Spleen (tissue), 11 donors: ENCODE measurements around the gene ARPC4. TPM values are rescaled to one million over a fixed set of nuclear protein-coding genes. Genes with fewer than 3 reads are reported as not detected.

Experiments
- DNase-seq: peaks from one replicate; pipeline ENCODE4 v3.0.0-alpha.2; 2020
- H3K27ac ChIP-seq, 8 donors: fragments of 200-600 bp; sonication (generic) in 7 of 8; 1 replicate in 4 of 8; 2 replicates in 4 of 8; pipeline versions ENCODE4 v1.5.0 to v1.8.0; 2016 to 2021; ENCODE audit warnings: inconsistent platforms in 4 of 8, mild to moderate bottlenecking in 4 of 8, moderate library complexity in 1 of 8
- H3K27me3 ChIP-seq, 7 donors: fragments of 200-600 bp; sonication (generic) in 6 of 7; replicated peaks in 1 of 7; 1 replicate in 4 of 7; 2 replicates in 3 of 7; pipeline versions ENCODE4 v1.5.0 to v1.8.0; 2016 to 2021; ENCODE audit warnings: inconsistent platforms in 3 of 7, mild to moderate bottlenecking in 1 of 7
- H3K36me3 ChIP-seq, 6 donors: fragments of 200-600 bp; sonication (generic) in 5 of 6; 1 replicate in 4 of 6; 2 replicates in 2 of 6; pipeline versions ENCODE4 v1.5.0 to v1.8.0; 2016 to 2021; ENCODE audit warnings: inconsistent platforms in 2 of 6
- H3K4me1 ChIP-seq, 6 donors: fragments of 200-600 bp; sonication (generic) in 5 of 6; 1 replicate in 3 of 6; 2 replicates in 3 of 6; pipeline versions ENCODE4 v1.5.0 to v1.8.0; 2016 to 2021; ENCODE audit warnings: inconsistent platforms in 3 of 6
- H3K4me3 ChIP-seq, 8 donors: fragments of 200-600 bp; sonication (generic) in 7 of 8; 1 replicate in 4 of 8; 2 replicates in 4 of 8; pipeline versions ENCODE4 v1.5.0 to v1.8.0; 2016 to 2021; ENCODE audit warnings: inconsistent platforms in 4 of 8, mild to moderate bottlenecking in 4 of 8, moderate library complexity in 2 of 8
- H3K9me3 ChIP-seq, 8 donors: fragments of 200-600 bp; sonication (generic) in 7 of 8; 1 replicate in 4 of 8; 2 replicates in 4 of 8; pipeline versions ENCODE4 v1.5.0 to v1.8.0; 2016 to 2021; ENCODE audit warnings: inconsistent platforms in 4 of 8
- CTCF ChIP-seq, 11 experiments: fragments of 200-600 bp in 7 of 11; fragments of 450-650 bp in 4 of 11; sonication (generic) in 4 of 11; IDR thresholded peaks in 8 of 11; conservative IDR thresholded peaks in 3 of 11; 1 replicate in 7 of 11; 2 replicates in 4 of 11; pipeline versions ENCODE4 v1.4.0 to v1.8.0; 2016 to 2021; ENCODE audit warnings: antibody characterized with exemption in 11 of 11, inconsistent platforms in 4 of 11, mild to moderate bottlenecking in 1 of 11
- POLR2A ChIP-seq, 3 donors: fragments of 450-650 bp; IDR thresholded peaks; one replicate each; pipeline ENCODE4 v1.5.1; 2017; ENCODE audit warnings: antibody characterized with exemption in 3 of 3, mild to moderate bottlenecking in 1 of 3
- POLR2AphosphoS5 ChIP-seq, 3 donors: sonication (generic); formaldehyde crosslinking; IDR thresholded peaks; one replicate each; pipeline ENCODE4 v1.5.1; 2017; ENCODE audit warnings: antibody characterized with exemption in 3 of 3
- WGBS, 5 donors: extraction: QIAGEN DNeasy Blood & Tissue Kit in 3 of 5; methylation state at CpG; one replicate each; pipeline versions ENCODE4 v1.1.5 to v1.1.7; 2013 to 2018; 5-methylcytosine and 5-hydroxymethylcytosine counted together
- intact Hi-C: fragments of 100-400 bp; cut with DNase I; formaldehyde crosslinking; loops from one replicate; pipeline ENCODE4 v1.15.0; 2023; ENCODE audit warnings: low total_unique reads
- polyA plus RNA-seq, 3 donors: library from polyadenylated mRNA; stranded (reverse); fragments of 200-250 nt; gene quantifications; one replicate each; pipeline ENCODE4 v1.2.1, GENCODE V29; 2013
- total RNA-seq, 7 donors: library from RNA; depleted of rRNA in 3 of 7; stranded (reverse); fragments of >200 nt in 3 of 7; fragmentation: NEBNext Ultra II Directional in 4 of 7; extraction: Animal tissue kit (Norgen Biotek cat#: 25700) in 4 of 7; gene quantifications; one replicate each; pipeline versions ENCODE4 v1.1.0 to v1.2.1, GENCODE V29; 2016 to 2021
- donor health status: healthy with polysubstance abuse.
- donor health status: DM: no; HTN: no; CAD: no; lungs with moderate emphysema.
- donor health status: DM: no; HTN: no; CAD: no.
- donor health status: Bipolar disorder and iron deficiency.
- donor health status: healthy.
- donor health status: DM: no; HTN: no; CAD: no.
- donor health status: DM: yes; HTN: yes; CAD: no.

Gene ARPC4
- total and polyA plus RNA-seq, 10 donors: 98.9 to 238 (median 185) TPM

DNA sequence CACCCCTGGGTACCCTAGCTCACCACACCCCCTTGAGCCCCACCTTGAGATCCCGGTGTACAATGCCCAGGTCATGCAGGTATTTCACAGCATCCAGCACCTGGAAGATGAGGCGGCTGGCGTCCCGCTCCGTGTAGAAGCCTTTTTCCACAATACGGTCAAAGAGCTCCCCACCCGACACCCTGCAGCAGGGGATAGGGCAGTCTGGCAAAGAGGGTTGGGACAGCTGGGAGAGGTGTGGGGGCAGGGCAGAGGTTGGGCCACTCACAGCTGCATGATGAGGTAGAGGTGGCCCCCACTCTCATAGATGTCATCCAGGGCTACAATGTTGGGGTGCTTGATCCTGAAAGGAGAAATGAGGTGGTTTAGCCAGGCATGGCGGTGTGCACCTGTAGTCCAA lies 30.0 kb upstream of the ARPC4 start:
- WGBS, 5 donors: 92 to 97% (median 93%) methylated on average over 7 to 8 of the region's 8 CpGs
- intact Hi-C loops: no loop called here
- H3K36me3 ChIP-seq: peaks cover 0 to 80% (median 28%) of the 10 kb centered on the region in 6 donors

DNA sequence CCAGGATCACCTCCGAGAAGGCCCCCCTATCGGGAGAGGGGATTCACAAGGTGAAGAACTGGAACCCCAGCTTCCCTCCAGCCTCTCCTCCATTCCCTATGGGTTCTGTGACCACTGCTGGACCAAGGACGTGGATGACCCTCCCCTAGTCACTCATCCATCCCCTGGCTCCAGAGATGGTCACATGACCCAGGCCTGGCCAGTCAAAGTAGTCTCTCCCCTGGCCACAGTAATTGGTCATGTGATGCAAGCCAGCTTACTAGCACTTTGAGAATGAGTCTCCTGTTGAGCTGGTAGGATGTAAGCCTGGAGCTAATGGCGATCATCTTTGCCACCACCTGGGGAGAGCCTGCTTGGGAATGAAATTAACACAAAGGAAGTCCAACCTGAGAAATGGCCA lies 27.0 kb upstream of the ARPC4 start:
- DNase-seq: no peak
- Histone ChIP-seq H3K4me1 (peaks cover 6 to 53% (median 42%) of the 10 kb centered on the region in 6 donors), H3K27ac (no peak overlapping the region), H3K27me3 (peaks cover 0 to 11% (median 0%) of the 10 kb centered on the region in 7 donors), H3K36me3 (peaks cover 0 to 51% (median 4%) of the 10 kb centered on the region in 6 donors), H3K9me3 (no peaks in the 10 kb centered on the region), H3K4me3 (no peak overlapping the region)
- 90 to 100% (median 93%) methylated on average over 2 to 4 of the region's 4 CpGs for WGBS, 5 donors
- intact Hi-C loops: no loop called here
- TF ChIP-seq POLR2A (IDR thresholded peaks at IDR 0.05): no peak
- TF ChIP-seq POLR2AphosphoS5 (IDR thresholded peaks at IDR 0.05): no peak
- no peak for TF ChIP-seq CTCF (IDR thresholded peaks at IDR 0.05 in 8 of 11, conservative IDR thresholded peaks at IDR 0.05 in 3 of 11)

More for the DNA sequence above, 30.0 kb upstream of the ARPC4 start:
- peaks cover 0 to 23% (median 14%) of the 10 kb centered on the region in 6 donors for H3K4me1 ChIP-seq
- no peak for DNase-seq
- no peaks in the 10 kb centered on the region for H3K9me3 ChIP-seq
- H3K27me3 ChIP-seq: no peaks in the 10 kb centered on the region
- H3K4me3 ChIP-seq: no peak overlapping the region
- TF ChIP-seq POLR2AphosphoS5 (IDR thresholded peaks at IDR 0.05) (no peak), POLR2A (IDR thresholded peaks at IDR 0.05) (no peak), CTCF (IDR thresholded peaks at IDR 0.05 in 8 of 11, conservative IDR thresholded peaks at IDR 0.05 in 3 of 11) (no peak)
- no peak overlapping the region for H3K27ac ChIP-seq

- DNase-seq: no peak
These were observed 25.5 kb upstream of the ARPC4 start for GRCh38 chr3:9767418-9767817.

More at GRCh38 chr3:9767418-9767817, 25.5 kb upstream of the ARPC4 start:
- intact Hi-C loops: no loop called here
- H3K36me3 ChIP-seq: peaks cover 0 to 35% (median 0%) of the 10 kb centered on the region in 6 donors
- no peak for TF ChIP-seq CTCF (IDR thresholded peaks at IDR 0.05 in 8 of 11, conservative IDR thresholded peaks at IDR 0.05 in 3 of 11)
- TF ChIP-seq POLR2A (IDR thresholded peaks at IDR 0.05): no peak
- TF ChIP-seq POLR2AphosphoS5 (IDR thresholded peaks at IDR 0.05): peak; percentile 21 to 45 (median 35)
- peaks cover 6 to 56% (median 44%) of the 10 kb centered on the region in 6 donors for H3K4me1 ChIP-seq
- peaks cover 0 to 11% (median 0%) of the 10 kb centered on the region in 7 donors for H3K27me3 ChIP-seq
- peak overlapping the region in 5 of 8 donors; percentile 36 to 85 (median 57) for H3K27ac ChIP-seq
- H3K4me3 ChIP-seq: no peak overlapping the region
- 59 to 80% (median 62%) methylated on average over 6 to 7 of the region's 7 CpGs for WGBS, 5 donors
- H3K9me3 ChIP-seq: no peaks in the 10 kb centered on the region
